NT2/D1 (cell line): ENCODE results near the gene GLYATL2.

Source experiments
- YY1 ChIP-seq: IDR thresholded peaks from 2 replicates; pipeline ENCODE4 v1.6.1; 2011; ENCODE audit not compliant: insufficient read length, insufficient read depth
- ZNF274 ChIP-seq: IDR thresholded peaks from 2 replicates; pipeline ENCODE4 v1.6.1; 2011; ENCODE audit warnings: mild to moderate bottlenecking, low read depth, low read length

DNA sequence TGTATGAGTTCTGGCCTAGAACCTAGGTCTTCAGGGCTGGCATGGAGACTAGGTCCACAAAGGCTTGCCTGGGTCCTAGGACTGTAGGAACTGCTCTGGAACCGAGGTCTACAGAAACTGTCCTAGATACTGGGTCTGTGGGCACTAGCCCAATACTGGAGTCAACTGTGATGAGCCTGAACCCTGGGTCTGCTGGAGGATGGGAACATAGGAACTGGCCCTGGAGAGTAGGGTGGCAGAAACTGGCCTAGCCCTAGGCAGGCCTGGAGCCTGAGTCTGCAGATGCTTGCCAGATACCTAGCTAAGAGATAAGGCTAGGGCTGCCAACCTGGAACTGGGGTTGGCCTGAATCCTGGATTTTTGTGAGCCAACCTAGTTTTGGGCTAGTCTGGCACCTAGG is 19.2 kb upstream of the GLYATL2 start:
- TF ChIP-seq ZNF274: no peak
- no peak for TF ChIP-seq YY1
